Transverse colon (tissue), 4 donors: Measurements from ENCODE around the gene DYNC1H1. TPM values are rescaled to one million over a fixed set of nuclear protein-coding genes. Genes with fewer than 3 reads are reported as not detected.

Experiments used
- DNase-seq: peaks from one replicate; pipeline ENCODE4 v3.0.0-alpha.2; 2019
- H3K27ac ChIP-seq, 4 donors: fragments of 200-600 bp; sonication (generic); 2 replicates each; pipeline ENCODE4 v1.5.1; 2016 to 2018; ENCODE audit warnings: inconsistent platforms in 4 of 4
- H3K27me3 ChIP-seq: fragments of 200-600 bp; sonication (generic); 2 replicates; pipeline ENCODE4 v1.5.1; 2017; ENCODE audit warnings: inconsistent platforms
- H3K36me3 ChIP-seq, 4 donors: fragments of 200-600 bp; sonication (generic); 2 replicates each; pipeline ENCODE4 v1.5.1; 2017 to 2019; ENCODE audit warnings: inconsistent platforms in 4 of 4
- H3K4me1 ChIP-seq, 4 donors: fragments of 200-600 bp; sonication (generic); 2 replicates each; pipeline ENCODE4 v1.5.1; 2017 to 2020; ENCODE audit warnings: inconsistent platforms in 4 of 4
- H3K4me3 ChIP-seq, 4 donors: fragments of 200-600 bp; sonication (generic); 1 replicate in 1 of 4; 2 replicates in 3 of 4; pipeline versions ENCODE4 v1.5.1 to v1.6.1; 2017 to 2019; ENCODE audit warnings: inconsistent platforms in 4 of 4
- H3K9me3 ChIP-seq, 2 donors: fragments of 200-600 bp; sonication (generic); 2 replicates each; pipeline ENCODE4 v1.5.1; 2017 to 2019; ENCODE audit warnings: inconsistent platforms in 2 of 2
- CTCF ChIP-seq, 5 experiments: fragments of 200-600 bp in 3 of 5; fragments of 450-650 bp in 2 of 5; sonication (generic) in 3 of 5; IDR thresholded peaks; 1 replicate in 2 of 5; 2 replicates in 3 of 5; pipeline ENCODE4 v1.5.1; 2016 to 2017; ENCODE audit warnings: antibody characterized with exemption in 5 of 5, inconsistent platforms in 3 of 5, mild to moderate bottlenecking in 2 of 5, moderate library complexity in 1 of 5
- EP300 ChIP-seq: sonication (generic); formaldehyde crosslinking; IDR thresholded peaks from one replicate; pipeline ENCODE4 v1.6.1; 2017; ENCODE audit warnings: antibody characterized with exemption, low read depth
- POLR2A ChIP-seq: fragments of 450-650 bp; IDR thresholded peaks from one replicate; pipeline ENCODE4 v1.6.1; 2016; ENCODE audit warnings: antibody characterized with exemption, mild to moderate bottlenecking, moderate library complexity
- POLR2AphosphoS5 ChIP-seq, 3 donors: sonication (generic); formaldehyde crosslinking; IDR thresholded peaks; one replicate each; pipeline ENCODE4 v1.6.1; 2016; ENCODE audit warnings: antibody characterized with exemption in 3 of 3
- WGBS, 2 donors: methylation state at CpG; one replicate each; pipeline ENCODE4 v1.1.5; 2018; ENCODE audit warnings: low coverage in 1 of 2; 5-methylcytosine and 5-hydroxymethylcytosine counted together
- in situ Hi-C, 4 donors: fragments of 200-750 bp; cut with MboI; loops; one replicate each; pipeline versions ENCODE4 v1.15.0 to v1.15.1; 2017; ENCODE audit warnings: low sequenced_read_pairs in 3 of 4, low pct_ligation_motif_present in 1 of 4, low pct_unique_long_range_greater_than_20kb in 1 of 4
- intact Hi-C: fragments of 100-400 bp; cut with DNase I; formaldehyde crosslinking; loops from one replicate; pipeline ENCODE4 v1.15.1; 2023; ENCODE audit warnings: low total_unique reads
- small RNA-seq, 4 donors: library from RNA; depleted of rRNA; stranded (forward); fragments of <200 nt; gene quantifications; one replicate each; pipeline ENCODE3, GENCODE V24; 2016
- total RNA-seq, 4 donors: library from RNA; depleted of rRNA; stranded (reverse); fragments of >200 nt; gene quantifications; one replicate each; pipeline ENCODE4 v1.1.0, GENCODE V29; 2016

The DYNC1H1 gene
- total RNA-seq, 4 donors from 2014 or later = 471 to 647 (median 482) TPM

DNA sequence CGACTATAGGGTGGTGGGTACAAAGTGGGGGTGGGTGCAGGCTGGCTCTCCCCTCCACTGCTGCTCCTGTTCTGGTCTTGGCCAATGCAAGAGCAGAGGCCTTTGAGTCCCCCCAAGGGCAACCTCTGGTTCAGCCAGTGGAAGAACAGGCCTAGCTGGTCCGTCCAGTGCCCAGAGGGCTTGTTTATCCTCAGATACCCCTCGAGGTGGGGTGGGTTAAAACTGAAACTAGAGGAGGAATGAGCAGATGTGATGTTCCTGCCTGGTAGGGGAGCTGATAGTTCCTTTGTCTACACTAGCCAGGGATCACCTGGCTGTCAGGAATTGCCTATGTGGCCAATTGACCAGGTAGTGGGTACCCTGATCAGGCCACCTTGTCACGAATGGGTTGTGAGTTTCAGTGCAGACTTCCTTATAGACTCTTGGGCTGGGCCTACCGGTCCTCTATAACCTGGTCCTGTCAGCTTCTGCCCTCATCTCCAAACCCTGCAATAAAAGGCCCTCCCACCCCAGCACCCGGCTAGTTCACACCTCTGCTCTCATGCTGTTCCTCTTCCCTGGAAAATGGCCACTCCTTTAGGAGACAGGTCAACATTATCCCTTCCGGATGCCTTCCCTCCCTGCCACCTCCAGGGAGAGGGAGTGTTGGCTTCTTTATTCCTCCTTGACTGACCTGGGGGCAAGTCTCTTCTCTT is 133.2 kb downstream of the DYNC1H1 start:
- WGBS, 2 donors = 20 to 52% methylated on average over 1 to 7 of the region's 7 CpGs
- H3K4me3 ChIP-seq = no peak overlapping the region
- H3K27me3 ChIP-seq = no peaks in the 10 kb centered on the region
- no peaks in the 10 kb centered on the region for H3K36me3 ChIP-seq
- in situ Hi-C loops (loop anchor here in 2 of 4 donors (10.0 kb wide), 2 partner anchors 133 to 393 kb away; partner anchors contain the start of gene DYNC1H1 (in 1 of the 2)), intact Hi-C loops (no loop called here)
- peak; percentile 33 for DNase-seq
- H3K27ac ChIP-seq = peak overlapping the region in 3 of 4 donors; percentile 8 to 47 (median 13)
- H3K4me1 ChIP-seq = peaks cover 0 to 19% (median 8%) of the 10 kb centered on the region in 4 donors
- no peaks in the 10 kb centered on the region for H3K9me3 ChIP-seq
- TF ChIP-seq POLR2A (no peak), EP300 (no peak), POLR2AphosphoS5 (IDR thresholded peaks at IDR 0.05) (no peak), CTCF (IDR thresholded peaks at IDR 0.05) (peak in 2 of 5 experiments; percentile 20 to 23)

DNA sequence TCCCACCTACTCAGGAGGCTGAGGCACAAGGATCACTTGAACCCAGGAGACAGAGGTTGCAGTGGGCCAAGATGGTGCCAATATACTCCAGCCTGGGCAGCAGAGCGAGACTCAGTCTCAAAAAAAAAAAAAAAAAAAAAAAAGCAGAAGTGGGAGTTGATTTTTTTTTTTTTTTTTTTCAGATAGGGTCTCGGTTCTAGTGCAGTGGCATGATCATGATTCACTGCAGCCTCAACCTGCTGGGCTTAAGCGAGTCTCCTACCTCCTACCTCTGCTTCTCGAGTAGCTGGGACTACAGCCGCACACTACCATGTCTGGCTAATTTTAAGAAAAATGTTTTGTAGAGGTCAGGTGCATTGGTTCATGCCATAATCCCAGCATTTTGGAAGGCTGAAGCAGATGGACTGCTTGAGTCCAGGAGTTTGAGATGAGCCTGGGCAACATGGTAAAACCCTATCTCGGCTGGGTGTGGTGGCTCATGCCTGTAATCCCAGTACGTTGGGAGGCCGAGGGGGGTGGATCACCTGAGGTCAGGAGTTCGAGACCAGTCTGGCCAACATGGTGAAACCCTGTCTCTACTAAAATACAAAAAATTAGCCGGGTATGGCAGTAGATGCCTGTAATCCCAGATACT is 138.8 kb downstream of the DYNC1H1 start:
- H3K9me3 ChIP-seq = no peaks in the 10 kb centered on the region
- no peaks in the 10 kb centered on the region for H3K36me3 ChIP-seq
- in situ Hi-C loops (no loop called here), intact Hi-C loops (no loop called here)
- WGBS, 2 donors = 85 to 89% methylated on average over 8 to 10 of the region's 10 CpGs
- no peak for DNase-seq
- no peak overlapping the region for H3K4me3 ChIP-seq
- TF ChIP-seq CTCF (IDR thresholded peaks at IDR 0.05) (no peak), EP300 (no peak), POLR2AphosphoS5 (IDR thresholded peaks at IDR 0.05) (no peak), POLR2A (no peak)
- H3K4me1 ChIP-seq = no peaks in the 10 kb centered on the region
- no peak overlapping the region for H3K27ac ChIP-seq
- no peaks in the 10 kb centered on the region for H3K27me3 ChIP-seq

GRCh38 chr14:102105369-102105768 is 141.0 kb downstream of the DYNC1H1 start:
- Histone ChIP-seq H3K27me3 (no peaks in the 10 kb centered on the region), H3K9me3 (no peaks in the 10 kb centered on the region), H3K4me1 (no peaks in the 10 kb centered on the region), H3K36me3 (no peaks in the 10 kb centered on the region), H3K4me3 (no peak overlapping the region), H3K27ac (no peak overlapping the region)
- in situ Hi-C loops = no loop called here
- WGBS, 2 donors = 86% methylated on average over 4 of the region's 4 CpGs; no CpG with 5 or more reads in 1 of the 2 donors
- DNase-seq = no peak
- intact Hi-C loops = no loop called here
- no peak for TF ChIP-seq EP300

Small RNAs within 50 kb of the gene (small RNA-seq; reads per million reads assigned to genes)
- gene AL118558.2 (0 reads per million in 4 donors), gene RN7SL472P (0 reads per million in 4 donors)

Other genes with a start within 250 kb of the DYNC1H1 start
- 100 to 1,000 TPM in 2 of 4 donors, 10 to 100 TPM in 2; 66.2 to 211 (median 116) TPM for gene PPP2R5C, start 202.9 kb upstream of the DYNC1H1 start, total RNA-seq
- 100 to 1,000 TPM; 112 to 347 (median 235) TPM for gene HSP90AA1, start 122.5 kb downstream of the DYNC1H1 start, total RNA-seq
- gene WDR20, start 175.3 kb downstream of the DYNC1H1 start, total RNA-seq = 10 to 100 TPM; 21.3 to 31.3 (median 24.6) TPM